Prostate gland (tissue), 2 donors: Measurements from ENCODE around the gene GPRIN3.

ENCODE experiments used
- POLR2A ChIP-seq: fragments of 450-650 bp; IDR thresholded peaks from one replicate; pipeline ENCODE4 v1.6.1; 2016; ENCODE audit warnings: antibody characterized with exemption, mild to moderate bottlenecking
- POLR2AphosphoS5 ChIP-seq: sonication (generic); formaldehyde crosslinking; IDR thresholded peaks from one replicate; pipeline ENCODE4 v1.6.1; 2017; ENCODE audit warnings: antibody characterized with exemption
- TF ChIP-seq, protein P1 (sequence below), 4 experiments: fragments of 200-600 bp in 2 of 4; fragments of 450-650 bp in 2 of 4; sonication (generic) in 2 of 4; IDR thresholded peaks; 1 replicate in 3 of 4; 2 replicates in 1 of 4; pipeline ENCODE4 v1.5.1; 2016 to 2019; ENCODE audit warnings: antibody characterized with exemption in 4 of 4, mild to moderate bottlenecking in 2 of 4, moderate library complexity in 2 of 4

DNA sequence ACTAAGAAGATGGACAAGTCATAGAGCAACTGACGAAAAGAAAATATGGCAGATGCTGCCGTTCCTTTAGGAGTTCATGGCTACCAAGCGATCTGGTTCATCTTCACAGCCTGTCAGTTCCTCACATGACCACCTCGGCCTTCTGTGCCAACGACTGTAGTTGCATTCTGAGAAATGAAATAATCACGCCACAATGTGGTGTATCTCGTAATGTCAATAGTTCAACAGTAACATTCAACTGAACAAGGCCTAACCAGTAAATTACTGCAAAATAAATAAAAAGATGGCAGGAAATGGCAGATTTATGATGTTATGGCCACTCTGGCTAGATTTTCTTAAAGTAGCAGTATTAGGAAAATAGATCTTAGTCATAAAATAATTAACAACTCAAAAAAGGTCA, 4.4 kb downstream of the GPRIN3 start:
- TF ChIP-seq POLR2A (no peak), POLR2AphosphoS5 (no peak)
- TF ChIP-seq, protein P1, sequence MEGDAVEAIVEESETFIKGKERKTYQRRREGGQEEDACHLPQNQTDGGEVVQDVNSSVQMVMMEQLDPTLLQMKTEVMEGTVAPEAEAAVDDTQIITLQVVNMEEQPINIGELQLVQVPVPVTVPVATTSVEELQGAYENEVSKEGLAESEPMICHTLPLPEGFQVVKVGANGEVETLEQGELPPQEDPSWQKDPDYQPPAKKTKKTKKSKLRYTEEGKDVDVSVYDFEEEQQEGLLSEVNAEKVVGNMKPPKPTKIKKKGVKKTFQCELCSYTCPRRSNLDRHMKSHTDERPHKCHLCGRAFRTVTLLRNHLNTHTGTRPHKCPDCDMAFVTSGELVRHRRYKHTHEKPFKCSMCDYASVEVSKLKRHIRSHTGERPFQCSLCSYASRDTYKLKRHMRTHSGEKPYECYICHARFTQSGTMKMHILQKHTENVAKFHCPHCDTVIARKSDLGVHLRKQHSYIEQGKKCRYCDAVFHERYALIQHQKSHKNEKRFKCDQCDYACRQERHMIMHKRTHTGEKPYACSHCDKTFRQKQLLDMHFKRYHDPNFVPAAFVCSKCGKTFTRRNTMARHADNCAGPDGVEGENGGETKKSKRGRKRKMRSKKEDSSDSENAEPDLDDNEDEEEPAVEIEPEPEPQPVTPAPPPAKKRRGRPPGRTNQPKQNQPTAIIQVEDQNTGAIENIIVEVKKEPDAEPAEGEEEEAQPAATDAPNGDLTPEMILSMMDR (IDR thresholded peaks at IDR 0.05), result no peak
